DMS79 treated with DMSO at 0.1 percent for 48 hours (cell line): ENCODE data around the gene LSS.

Source experiments
- DNase-seq: peaks from one replicate; lab custom pipeline; 2025; lab: John Stamatoyannopoulos, UW

Gene LSS

GRCh38 chr21:46218906-46219590 is 9.5 kb downstream of the LSS start:
- DNase-seq: no peak

DNA sequence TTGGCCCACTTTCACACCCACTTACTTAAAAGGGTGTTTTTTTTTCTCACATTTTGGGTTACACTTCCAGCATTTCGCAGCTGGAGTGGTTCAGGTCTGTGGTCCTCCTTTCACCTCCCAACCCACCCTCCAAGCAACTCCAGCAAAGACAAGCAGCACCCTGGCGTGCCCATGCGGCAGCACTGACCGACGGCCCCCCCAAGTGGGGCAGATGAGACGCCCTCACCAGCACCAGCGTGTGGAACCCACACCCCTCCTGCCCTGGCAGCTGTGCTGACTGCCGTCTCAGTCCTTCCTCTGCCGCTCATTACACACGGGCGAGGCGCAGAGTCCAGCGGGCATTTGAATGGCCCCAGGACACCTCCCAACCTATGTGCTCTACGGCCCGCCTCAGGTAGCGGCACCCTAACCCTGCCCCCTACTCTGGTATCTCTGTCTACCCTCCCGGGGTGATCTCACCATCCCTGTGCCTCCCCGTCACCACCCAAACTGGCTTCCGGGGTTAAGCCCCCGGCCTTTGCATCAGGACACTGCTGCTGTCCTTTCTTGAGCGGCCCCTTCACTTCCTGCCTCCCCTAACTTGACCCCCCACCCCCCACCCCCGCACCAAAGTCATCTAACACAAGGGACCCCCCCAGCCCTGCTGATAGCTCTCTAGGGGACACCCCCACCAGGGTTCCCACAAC is 10.9 kb downstream of the LSS start:
- no peak for DNase-seq

GRCh38 chr21:46216132-46216747 is 12.3 kb downstream of the LSS start:
- DNase-seq: no peak

GRCh38 chr21:46215436-46216131 is 13.0 kb downstream of the LSS start:
- no peak for DNase-seq

DNA sequence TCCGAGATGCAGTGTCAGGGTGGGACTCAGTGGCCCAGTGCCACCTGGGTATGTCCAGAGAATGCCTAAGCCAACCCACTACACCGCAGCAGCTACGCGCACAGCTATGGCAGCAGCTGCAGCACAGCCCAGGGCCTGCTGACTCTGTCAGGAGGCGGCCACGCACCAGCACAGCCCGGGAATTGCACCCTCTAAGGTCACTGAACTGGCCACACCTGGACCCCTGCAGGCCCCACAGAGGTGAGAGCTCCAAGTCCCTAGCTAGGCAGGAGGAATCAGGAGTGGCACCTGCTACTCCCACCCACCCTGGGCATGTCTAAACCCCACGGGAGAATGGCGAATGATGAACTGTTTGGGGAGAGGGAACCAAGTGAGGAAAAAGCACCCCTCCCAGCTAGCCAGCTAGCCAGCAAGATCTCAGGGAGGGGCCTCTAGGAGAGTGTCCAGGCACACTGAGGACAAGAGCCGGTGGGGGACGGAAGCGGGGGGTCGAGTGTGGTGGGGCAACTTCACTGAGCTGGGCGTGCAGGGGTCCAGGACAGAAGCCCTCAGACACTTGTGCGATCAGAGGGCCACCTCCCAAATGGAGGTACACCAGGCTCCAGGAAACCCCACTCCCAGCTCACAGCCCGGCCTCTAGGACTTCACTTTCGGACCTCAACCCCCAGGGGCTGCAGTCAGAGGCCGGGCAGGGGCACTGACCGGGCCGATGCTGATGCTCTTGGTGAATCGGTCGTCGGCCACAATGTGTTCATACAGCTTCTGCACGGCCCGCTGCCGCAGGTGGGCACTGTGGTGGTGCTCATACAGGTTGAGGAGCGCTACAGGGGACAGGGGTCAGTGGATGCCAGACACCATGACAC is 13.9 kb downstream of the LSS start:
- DNase-seq: no peak

GRCh38 chr21:46213620-46214286 is 14.8 kb downstream of the LSS start:
- DNase-seq: no peak

DNA sequence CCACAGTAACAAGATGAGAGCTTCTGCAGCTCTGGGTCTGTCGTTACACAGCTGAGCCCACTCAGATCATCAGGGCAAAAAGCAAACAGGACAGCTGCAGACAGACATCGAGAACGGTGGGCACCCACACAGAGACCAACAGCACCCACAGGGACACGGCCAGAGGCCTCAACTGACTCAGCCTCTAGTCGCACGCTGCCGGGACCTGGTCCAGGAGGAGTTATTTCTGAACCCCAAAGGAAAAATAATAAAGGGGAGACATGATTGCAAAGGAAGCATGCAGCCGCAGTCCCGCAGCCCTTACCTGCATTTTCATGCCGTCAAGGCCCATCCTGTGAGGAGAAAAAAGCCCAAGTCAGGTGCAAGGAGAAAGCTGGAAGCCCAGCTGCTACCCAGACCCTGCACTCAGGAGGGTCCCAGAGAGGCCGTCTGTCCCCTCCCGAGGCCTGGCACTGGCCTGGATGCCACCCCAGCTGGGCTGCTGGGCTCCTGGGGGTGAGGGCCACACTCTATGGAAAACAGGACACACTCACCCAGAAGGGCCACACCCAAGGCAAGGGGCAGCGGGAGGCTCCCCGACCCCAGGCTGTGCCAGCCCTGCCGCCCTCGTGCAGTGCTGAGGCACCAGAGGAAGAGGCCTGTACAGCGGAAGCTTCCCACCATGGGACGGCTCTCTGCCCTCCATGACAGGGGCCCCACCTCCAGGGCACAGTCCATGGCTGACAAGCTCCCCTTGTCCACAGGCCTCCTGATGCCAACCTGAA is 15.7 kb downstream of the LSS start:
- DNase-seq: no peak

DNA sequence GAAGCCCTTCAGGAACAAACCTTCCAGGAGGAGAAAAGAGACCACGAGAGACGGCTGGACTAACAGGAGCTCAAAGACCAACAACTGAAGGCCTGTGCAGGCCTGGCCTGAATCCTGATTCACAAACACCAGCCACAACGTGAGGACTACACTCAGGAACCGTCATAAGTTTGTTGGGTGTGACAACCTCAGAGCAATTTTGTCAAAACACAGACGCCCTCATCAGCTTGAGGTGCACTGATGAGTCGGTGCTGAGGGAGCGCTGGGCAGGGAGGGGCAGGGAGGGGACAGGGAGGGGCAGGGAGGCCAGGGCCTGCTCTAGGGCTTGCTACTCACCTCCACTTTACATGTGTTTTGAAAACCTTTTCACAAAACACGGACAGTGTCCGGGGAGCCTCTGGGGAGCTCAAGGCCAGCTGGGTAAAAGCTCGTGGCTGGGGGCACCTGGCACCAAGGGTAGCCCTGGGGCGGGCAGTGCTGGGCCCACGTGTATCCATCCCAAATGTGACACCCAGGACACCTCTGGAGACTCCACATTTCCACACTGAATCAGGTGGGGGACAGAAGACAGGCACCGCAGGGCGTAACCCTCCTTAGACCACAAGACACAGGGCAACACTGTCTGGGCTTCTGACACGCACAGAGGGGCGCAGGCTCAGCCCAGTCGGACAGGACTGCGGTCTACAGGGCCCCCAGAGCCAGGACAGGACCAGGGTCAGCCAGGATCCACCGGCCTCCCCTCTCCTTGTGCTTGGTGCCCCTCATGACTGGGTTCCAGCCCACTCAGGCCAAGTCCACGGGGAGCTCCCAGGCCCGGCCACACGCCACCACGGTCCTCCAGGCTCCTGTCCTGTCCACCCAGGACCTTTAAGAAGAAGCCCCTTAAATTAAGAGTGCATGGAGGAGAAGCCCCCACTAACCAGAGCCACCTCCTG is 16.5 kb downstream of the LSS start:
- DNase-seq: no peak

GRCh38 chr21:46211376-46211775 is 17.2 kb downstream of the LSS start:
- no peak for DNase-seq

- DNase-seq: no peak
Measured at GRCh38 chr21:46210378-46211136, 18.0 kb downstream of the LSS start.

GRCh38 chr21:46208761-46209721 is 19.5 kb downstream of the LSS start:
- DNase-seq: no peak

DNA sequence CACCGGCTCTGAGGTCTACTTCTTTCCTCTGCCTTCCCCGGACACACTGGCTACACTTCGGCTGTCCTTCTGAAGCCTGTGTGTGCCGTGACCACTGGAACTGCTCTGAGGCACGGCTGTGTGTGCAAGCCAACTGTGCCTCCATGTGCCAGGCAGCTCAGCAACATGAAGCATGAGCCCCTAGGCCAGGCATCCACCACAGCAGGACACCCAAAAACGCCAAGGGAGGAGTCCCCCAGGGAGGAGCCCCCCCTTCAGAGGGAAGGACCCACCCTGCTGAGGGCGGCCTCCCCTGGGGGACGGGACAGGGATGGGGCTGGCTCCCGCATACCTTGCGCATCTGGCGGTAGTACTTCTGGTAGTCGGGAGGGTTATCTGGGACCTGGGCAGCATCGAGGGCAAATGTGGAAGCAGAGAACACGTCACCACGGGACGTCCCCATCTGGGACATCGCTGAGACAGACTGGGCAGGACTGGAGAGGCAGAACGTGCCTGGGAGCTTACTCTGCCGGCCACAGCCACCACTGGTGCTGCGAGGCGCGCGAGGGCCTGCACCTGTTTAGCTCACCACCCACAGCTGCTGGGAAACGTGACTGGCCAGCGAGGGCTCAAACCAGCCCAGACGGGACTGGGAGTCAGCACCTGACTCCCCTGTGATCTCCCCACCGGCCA is 20.5 kb downstream of the LSS start:
- DNase-seq: no peak

DNA sequence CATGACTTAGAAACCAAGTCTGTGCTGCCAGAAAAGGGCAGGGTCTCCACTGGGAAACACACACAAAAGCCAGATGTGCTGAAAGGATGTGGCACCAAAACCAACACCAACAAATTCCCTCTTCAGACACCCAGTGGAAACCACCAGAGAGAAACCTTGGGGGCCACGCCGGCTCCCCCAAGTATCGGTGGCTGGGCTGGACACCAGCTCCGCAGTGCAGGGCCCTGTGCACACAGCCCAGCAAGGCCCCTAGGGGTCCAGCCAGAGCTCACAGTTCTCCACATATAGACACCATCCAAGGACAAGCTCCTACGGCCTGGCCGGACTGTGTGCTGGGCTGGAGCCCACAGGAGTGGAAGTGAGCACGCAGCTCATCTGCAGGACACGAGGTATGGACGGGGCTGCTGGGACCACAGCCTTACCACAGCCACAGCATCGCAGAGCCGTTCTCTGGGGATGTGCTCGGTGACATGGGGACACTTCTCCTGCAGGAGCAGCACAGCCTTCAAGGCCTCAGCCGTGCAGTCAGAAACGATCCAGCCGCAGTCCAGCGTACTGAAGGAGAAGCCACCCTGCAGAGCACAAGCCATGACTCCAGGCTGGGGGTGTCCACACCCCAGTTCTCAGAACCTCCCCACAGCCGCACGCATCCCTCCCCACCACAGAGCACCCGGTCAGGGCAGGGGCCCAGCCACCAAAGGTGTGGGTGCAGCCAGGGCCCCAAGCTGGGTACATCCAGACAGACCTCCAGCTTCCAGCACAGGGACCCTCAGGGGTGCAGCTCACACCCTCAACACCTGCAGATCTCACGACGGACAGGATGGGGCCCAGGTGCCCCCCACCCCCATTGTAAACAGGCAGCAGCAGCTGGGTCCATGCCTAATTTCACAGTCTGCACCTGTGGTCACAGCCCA is 21.3 kb downstream of the LSS start:
- DNase-seq: no peak

DNA sequence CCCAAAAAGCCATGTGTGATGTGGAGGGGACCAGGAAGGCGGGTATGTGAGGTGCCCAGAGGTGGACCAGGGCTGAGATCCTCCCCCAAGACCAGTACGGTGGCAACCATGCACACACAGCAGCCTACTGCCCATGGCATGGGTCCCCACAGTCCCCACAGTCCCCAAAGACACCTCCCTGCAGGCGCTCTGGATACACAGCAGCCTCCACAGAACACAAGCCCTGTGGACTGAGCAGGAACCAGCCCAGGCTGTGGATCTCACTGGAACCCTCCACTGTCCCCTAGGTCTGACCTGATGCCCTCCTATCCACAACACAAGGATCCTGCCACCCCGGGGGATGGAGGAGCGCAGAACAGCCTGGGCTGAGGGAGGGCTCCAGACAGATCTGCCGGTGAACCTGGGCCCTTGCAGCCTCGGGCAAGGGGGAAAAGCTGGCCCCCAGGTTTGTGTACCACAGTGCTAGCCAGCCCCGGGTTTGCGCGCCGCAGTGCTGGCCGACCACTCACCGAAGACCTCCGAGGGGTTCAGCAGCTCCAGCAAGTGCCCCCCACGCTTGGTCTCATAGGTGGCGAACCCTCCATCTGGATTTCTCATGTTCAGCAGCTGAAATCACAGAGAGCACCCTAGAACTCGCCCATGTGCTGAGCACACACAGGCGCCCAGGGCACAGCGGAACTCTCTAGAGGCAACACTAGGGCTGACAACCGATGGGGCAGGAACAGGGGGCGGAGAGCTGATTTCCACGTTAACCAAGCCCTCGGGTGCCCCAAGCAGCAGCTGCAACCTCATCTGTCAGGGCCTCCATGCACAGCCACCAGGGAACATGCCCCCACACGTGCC is 22.2 kb downstream of the LSS start:
- no peak for DNase-seq

DNA sequence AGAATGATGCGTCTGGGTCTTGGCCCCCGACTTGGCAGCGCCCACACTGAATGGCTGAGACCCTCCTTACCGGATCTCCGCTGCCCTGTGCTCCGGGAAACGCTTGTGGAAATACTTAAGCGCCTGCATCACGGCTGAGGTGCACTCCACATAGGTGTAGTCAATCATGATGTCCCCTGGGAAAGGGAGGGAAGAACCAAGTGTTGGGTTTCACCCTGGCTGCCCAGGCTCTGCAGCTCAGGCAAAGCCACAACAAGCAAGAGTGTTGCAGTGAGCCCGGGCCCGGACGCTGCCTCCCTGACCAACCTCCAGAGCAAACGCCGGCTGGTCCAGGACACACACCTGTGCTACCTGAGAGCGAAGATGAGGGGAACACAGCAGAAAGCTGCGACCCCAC is 22.8 kb downstream of the LSS start:
- no peak for DNase-seq
